HG02588 (cell line): Measurements from ENCODE around the gene FUCA1.
A peak's percentile ranks its signal among the peaks of the same experiment; 100 is the strongest.
"Not testable (repeated sequence)": the region's sequence is repeated elsewhere in the genome, so short reads cannot be mapped to it uniquely, and the experiment has no call there.

Source experiments
- ATAC-seq: cut with Tn5 transposase; IDR thresholded peaks from one replicate; pipeline ENCODE4 v1.9.1; 2021; ENCODE audit warnings: mild to moderate bottlenecking, moderate library complexity; ENCODE audit not compliant: unreplicated experiment

The FUCA1 gene

GRCh38 chr1:23896491-23896890, 28.4 kb upstream of the FUCA1 start:
- ATAC-seq, result no peak

DNA sequence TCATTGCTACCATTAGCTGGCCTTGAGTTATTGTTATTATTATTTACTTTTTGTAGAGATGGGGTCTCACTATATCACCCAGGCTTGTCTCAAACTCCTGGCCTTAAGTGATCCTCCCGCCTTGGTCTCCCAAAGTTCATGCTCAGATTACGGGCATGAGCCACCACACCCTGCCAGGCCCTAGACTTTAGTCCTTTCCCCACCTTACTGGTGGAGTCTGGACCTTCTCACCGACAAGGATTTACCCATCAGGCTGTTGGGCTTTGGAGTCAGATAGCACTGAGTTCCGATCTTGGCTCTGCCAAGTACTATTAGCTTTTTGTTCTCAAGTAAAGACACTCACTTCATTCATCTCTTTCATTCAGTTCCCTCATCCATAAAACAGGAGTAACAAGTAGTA, 27.9 kb upstream of the FUCA1 start:
- no peak for ATAC-seq

- no peak for ATAC-seq
These were observed 27.0 kb upstream of the FUCA1 start for GRCh38 chr1:23895082-23895481.

DNA sequence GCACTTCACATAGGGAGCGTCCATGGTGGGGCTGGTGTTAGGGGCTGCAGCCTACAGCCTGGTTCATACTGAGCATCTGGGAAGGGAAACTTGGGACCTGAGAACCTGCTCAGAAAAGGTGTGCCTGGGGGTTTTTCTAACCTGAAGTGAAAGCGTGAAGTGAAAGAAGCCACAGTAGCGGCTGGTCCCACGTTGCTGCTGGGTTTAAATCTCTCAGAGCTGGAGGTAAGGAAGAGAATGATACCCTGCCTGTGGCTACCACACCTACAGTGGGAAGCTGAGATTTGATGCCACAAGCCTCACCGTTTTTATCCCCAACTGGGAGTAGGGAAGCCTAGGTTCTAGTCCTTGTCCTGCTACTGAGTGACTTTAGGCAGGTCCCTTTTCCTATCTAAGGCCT, 21.0 kb upstream of the FUCA1 start:
- ATAC-seq, result no peak

DNA sequence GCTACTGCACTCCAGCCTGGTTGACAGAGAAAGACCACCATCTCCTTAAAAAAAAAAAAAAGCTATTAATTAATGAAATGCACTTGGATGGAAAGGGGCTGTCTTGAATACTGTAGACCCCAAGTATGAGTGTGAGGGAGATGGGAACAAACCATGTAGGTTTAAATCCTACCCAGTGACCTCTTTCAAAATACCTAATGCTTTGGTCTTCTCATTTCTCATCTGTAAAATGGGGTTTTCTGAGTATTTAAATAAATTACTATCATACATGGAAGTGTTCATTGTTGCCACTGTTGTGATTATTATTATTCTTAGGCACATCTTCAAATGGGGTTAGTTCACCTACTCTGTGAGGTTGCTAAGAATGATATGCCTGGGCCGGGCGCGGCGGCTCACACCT, 17.1 kb upstream of the FUCA1 start:
- no peak for ATAC-seq

- ATAC-seq, result no peak
These were observed 14.7 kb upstream of the FUCA1 start for GRCh38 chr1:23882746-23883145.

DNA sequence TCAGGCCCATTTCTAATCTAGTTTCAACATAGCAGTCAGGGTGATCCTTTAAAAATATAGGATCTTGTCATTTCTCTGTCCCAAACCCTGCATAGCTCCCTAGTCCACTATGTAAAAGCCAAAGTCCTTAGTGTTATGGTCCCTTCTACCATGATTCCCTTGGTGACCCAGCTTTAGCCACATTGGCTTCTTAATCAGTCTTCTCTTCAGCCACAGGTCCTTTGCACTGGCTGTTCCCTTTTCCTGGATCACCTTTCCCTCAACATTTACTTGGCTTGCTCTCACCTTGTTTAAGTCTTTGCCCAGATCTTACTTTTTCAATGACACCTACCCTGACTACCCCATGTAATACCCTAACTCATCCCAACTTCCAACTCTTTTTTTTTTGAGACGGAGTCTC, 11.7 kb upstream of the FUCA1 start:
- no peak for ATAC-seq

- ATAC-seq, result no peak
These were observed 10.6 kb upstream of the FUCA1 start for GRCh38 chr1:23878668-23879067.

GRCh38 chr1:23875382-23875781, 7.3 kb upstream of the FUCA1 start:
- no peak for ATAC-seq

DNA sequence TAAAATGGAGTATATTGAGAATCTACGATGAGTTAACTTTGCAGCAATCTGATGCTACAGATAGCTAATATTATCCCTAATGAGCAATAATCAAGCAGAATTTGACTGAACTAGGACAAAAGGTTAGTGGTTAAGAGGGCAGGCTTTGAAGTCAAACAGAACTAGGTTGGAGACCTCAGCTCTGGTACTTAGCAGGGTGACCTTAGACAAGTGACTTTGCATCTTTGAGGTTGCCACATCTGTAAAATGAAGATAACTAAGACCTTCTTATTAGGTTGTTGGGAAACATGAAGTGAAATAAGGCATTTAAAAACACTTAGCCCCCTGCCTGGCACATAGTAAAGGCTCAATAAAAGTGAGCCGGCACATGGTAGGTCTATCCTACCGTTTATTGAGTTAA, 4.3 kb upstream of the FUCA1 start:
- no peak for ATAC-seq

DNA sequence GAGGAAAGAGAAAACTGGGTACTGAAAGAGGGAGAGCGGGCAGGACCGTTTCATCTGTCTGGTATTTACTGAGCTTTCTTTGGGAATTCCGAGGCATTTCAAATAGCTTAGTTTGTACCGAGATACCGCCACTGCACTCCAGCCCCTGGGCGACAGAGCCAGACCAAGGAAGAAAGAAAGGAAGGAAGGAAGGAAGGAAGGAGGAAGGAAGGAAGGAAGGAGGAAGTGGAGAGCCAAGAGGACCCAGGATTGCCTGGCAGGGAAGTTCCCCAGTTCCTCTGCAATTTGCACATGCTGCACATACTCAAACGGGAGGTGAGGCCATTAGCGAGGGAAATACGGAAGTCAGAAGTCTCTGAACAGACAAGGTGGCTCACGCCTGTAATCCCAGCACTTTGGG, 961 bp upstream of the FUCA1 start:
- ATAC-seq, result no peak

- no peak for ATAC-seq
These were observed 497 bp upstream of the FUCA1 start for GRCh38 chr1:23868557-23869016.

DNA sequence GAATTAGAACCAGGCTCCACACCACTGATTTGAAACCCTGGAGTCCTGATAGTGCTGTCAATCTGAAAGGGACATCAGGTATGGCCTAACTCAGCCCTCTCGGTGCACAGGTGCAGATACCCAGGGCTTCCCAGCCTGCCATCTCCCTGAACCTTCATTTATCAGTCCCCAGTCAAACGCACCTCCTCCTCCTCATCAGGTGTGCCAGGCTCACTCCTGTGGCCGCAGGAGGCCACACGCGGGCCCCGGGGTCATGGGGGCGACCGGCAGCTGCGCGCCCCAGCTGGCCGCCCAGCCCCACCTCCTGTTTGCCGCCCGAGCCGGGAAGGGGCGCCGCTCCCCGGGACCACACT, 572 bp downstream of the FUCA1 start:
- ATAC-seq, result peak; percentile 13

DNA sequence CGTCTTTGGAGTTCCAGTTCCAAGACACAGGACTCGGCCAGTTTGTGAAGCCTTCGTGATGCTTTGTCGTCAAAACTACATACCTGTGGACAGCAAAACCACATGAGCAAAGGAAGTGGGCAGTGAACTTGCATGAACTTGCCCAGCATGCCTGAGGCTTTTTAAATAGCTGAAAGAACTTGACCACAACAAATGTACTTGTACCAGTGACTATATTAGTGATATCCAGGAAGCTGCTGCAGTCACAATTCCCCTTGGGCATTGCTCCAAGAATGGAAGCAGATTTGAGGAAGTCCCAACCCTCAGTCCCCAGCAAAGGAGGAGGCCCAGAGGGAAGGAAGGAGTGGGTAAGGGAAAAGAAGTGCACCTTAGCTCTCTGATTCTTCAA, 2.6 kb downstream of the FUCA1 start:
- ATAC-seq, result no peak

GRCh38 chr1:23864801-23865542, 3.1 kb downstream of the FUCA1 start:
- ATAC-seq, result no peak

GRCh38 chr1:23862640-23863039, 5.5 kb downstream of the FUCA1 start:
- no peak for ATAC-seq

DNA sequence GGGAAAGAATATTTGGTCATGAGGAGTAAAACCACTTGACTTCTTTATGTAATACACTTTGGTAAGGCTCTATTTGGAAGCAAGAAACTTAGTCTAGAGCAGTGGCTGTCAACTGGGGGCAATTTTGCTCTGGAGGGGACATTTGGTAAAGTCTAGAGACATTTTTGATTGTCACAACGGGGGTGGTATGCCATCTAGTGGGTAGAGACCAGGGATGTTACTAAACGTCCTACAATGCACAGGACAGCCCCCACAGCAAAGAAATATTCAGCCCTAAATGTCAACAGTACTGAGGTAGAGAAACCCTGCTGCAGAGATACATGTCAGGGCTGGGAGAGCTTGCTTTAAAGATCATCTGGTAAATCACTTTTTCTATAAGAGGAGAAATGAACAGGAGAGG, 13.5 kb downstream of the FUCA1 start:
- ATAC-seq, result no peak

DNA sequence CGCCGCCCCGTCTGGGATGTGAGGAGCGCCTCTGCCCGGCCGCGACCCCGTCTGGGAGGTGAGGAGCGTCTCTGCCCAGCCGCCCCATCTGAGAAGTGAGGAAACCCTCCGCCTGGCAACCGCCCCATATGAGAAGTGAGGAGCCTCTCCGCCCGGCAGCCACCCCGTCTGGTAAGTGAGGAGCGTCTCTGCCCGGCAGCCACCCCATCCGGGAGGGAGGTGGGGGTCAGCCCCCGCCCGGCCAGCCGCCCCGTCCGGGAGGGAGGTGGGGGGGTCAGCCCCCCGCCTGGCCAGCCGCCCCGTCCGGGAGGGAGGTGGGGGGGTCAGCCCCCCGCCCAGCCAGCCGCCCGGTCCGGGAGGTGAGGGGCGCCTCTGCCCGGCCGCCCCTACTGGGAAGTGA, 15.0 kb downstream of the FUCA1 start:
- ATAC-seq, result not testable (repeated sequence)

DNA sequence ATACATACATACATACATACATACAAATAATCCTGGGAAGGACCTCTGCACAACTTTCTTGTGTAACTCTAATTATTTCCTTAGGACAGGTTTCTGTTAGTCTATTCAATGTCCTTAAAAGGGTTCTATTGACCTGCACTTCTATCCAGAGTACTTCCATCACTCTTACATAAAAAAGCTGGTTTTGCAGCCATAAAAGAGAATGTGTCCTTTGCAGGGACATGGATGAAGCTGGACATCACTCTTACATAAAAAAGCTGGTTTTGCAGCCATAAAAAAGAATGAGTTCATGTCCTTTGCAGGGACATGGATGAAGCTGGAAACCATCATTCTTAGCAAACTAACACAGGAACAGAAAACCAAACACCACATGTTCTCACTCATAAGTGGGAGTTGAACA, 16.7 kb downstream of the FUCA1 start:
- not testable (repeated sequence) for ATAC-seq

GRCh38 chr1:23848673-23849616, 19.1 kb downstream of the FUCA1 start:
- ATAC-seq, result no peak

DNA sequence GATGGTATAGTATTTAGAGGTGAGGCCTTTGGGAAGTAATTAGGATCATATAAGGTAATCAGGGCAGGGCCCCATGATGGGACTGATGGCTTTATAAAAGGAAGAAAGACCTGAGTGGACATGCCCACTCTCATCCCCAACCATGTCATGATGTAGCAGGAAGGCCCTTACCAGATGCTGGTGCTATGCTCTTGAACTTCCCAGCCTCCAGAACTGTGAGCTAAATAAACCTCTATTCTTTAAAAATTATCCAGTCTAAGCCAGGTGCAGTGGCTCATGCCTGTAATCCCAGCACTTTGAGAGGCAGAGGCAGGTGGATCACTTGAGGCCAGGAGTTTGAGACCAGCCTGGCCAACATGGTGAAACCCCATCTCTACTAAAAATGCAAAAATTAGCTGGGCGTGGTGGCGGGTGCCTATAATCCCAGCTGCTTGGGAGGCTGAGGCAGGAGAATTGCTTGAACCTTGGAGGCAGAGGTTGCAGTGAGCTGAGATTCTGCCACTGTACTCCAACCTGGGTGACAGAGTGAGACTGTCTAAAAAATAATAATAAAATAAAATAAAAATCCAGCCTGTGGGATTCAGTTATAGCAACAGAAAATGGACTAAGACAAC, 20.5 kb downstream of the FUCA1 start:
- not testable (repeated sequence) for ATAC-seq

GRCh38 chr1:23845163-23845562, 22.9 kb downstream of the FUCA1 start:
- no peak for ATAC-seq
